GM19324 (cell line): ENCODE measurements around the gene PPRC1.

Experiments used
- ATAC-seq: cut with Tn5 transposase; IDR thresholded peaks from one replicate; pipeline ENCODE4 v1.9.1; 2021; ENCODE audit warnings: mild to moderate bottlenecking, moderate library complexity; ENCODE audit not compliant: unreplicated experiment, low FRiP score

The PPRC1 gene, protein sequence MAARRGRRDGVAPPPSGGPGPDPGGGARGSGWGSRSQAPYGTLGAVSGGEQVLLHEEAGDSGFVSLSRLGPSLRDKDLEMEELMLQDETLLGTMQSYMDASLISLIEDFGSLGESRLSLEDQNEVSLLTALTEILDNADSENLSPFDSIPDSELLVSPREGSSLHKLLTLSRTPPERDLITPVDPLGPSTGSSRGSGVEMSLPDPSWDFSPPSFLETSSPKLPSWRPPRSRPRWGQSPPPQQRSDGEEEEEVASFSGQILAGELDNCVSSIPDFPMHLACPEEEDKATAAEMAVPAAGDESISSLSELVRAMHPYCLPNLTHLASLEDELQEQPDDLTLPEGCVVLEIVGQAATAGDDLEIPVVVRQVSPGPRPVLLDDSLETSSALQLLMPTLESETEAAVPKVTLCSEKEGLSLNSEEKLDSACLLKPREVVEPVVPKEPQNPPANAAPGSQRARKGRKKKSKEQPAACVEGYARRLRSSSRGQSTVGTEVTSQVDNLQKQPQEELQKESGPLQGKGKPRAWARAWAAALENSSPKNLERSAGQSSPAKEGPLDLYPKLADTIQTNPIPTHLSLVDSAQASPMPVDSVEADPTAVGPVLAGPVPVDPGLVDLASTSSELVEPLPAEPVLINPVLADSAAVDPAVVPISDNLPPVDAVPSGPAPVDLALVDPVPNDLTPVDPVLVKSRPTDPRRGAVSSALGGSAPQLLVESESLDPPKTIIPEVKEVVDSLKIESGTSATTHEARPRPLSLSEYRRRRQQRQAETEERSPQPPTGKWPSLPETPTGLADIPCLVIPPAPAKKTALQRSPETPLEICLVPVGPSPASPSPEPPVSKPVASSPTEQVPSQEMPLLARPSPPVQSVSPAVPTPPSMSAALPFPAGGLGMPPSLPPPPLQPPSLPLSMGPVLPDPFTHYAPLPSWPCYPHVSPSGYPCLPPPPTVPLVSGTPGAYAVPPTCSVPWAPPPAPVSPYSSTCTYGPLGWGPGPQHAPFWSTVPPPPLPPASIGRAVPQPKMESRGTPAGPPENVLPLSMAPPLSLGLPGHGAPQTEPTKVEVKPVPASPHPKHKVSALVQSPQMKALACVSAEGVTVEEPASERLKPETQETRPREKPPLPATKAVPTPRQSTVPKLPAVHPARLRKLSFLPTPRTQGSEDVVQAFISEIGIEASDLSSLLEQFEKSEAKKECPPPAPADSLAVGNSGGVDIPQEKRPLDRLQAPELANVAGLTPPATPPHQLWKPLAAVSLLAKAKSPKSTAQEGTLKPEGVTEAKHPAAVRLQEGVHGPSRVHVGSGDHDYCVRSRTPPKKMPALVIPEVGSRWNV (N-terminal part only)

DNA sequence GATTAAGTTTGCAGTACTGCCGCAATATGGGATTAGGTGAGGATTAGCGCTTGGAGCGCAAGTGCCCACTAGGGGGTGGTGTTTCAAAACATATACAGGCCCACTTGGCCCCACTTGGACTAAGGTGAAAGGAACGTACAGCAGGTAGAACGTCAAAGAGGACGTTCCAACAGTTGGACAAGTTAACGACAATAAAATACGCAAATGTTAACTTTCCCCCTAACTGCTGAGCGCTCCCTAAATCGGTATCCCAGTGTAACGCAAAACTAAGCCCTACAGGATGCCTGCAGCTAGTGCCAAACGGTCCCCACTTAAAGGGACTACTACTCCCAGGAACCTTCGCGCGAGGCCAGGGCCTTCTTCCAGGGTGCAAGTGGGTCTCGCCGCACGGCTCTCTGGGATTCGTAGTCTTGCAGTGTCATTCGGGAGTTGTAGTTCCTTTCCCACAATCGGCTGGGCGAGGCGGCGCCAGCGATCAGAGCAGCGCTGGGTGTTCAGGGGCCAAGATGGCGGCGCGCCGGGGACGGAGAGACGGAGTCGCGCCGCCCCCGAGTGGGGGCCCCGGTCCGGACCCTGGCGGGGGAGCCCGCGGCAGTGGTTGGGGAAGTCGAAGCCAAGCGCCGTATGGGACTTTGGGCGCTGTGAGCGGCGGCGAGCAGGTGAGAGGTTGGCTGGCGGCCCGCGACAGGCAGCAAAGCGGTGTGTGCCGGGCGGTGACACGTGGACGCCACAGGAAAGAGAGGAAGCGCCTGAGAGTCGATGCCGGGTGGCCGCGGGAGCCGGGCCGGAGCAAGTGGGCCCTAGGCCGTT lies at the start of gene PPRC1:
PPRC1 (plus strand) TSS at position 478 of the 810 bp plus-strand sequence; CDS start at position 507, 29 bp downstream.
- peak; percentile 95 for ATAC-seq

DNA sequence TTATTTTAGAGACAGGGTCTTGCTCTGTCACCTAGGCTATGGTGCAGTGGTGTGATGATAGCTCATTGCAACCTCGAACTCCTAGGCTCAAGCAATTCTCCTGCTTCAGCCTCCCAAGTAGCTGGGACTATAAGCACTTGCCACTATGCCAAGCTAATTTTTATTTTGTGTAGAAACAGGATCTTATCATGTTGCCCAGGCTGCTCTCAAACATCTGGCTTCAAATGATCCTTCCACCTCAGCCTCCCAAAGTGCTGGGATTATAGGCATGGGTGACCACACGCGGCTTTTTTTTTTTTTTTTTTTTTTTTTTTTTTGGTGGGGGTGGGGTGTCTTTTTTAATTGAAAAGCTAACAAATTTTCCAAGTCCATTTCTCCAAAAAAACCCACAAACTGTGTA lies 49.3 kb upstream of the PPRC1 start:
- no peak for ATAC-seq

DNA sequence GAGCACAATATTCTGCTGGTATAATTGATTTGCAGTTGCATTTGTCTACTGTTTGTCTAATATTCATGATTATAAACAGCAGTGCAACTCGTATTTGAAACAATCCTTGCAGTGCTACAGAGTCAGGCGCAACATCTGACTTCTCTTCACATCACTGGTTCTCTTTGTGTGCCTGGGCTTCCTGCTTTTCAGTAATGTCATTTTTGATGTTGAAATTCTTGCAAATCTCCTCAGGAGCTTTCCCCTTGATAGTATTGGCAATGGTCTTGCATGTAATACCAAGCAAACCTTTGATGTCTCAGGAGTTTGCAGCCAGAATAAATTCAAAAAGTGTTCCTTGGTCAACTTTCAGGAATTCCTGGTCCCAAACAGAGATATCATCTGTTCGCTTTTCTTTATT lies 47.5 kb upstream of the PPRC1 start:
- ATAC-seq, result no peak

DNA sequence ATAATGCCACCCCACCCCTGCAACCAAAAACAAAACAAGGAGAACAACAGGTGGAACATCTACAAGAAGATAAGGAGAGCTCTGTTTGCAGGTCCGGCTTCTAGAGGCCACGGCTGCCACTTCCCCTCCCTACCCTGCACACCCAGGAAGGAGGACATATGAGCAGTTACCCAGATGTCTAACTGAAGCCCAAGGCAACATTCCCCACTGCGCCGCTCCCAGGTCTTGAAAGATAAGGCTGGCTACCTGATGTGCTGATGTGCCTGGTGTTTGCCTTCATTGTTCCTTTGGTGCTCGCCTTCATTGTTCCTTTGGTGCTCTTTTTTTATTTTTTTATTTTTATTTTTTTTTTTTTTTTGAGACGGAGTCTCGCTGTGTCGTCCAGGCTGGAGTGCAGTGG lies 46.6 kb upstream of the PPRC1 start:
- no peak for ATAC-seq

DNA sequence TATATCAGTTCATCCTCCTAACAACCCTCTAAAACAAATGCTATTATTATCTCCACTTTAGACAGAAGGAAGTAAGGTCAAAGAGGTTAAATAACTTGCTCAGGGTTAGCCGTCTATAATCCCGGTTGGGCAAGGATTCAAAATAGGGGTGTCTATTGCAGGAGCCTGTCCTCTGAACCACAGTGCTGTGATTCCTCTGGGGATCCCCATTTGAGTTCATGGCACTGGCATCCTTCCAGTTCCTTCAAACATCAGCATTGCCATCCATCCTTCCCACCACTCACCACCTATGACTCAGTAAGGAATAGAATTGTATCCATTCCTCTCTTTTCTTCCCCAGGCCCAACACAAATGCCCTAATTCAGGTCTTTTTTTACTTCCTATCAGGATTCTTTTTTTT lies 42.1 kb upstream of the PPRC1 start:
- no peak for ATAC-seq

DNA sequence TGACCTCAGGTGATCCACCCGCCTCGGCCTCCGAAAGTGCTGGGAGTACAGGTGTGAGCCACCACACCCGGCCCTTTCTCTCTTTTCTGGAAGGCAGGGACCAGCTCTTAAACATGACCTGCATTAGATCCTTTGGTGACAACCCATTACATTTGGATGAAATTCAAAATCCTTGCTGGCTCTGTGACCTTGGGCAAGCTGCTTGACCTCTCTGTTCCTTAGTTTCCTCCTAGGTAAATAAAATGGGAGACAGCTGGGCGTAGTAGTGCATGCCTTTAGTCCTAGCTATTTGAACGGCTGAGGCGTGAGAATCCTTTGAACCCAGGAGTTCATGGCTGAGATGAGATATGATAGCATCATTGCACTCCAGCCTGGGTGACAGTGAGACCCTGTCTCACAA lies 36.4 kb upstream of the PPRC1 start:
- ATAC-seq, result no peak

DNA sequence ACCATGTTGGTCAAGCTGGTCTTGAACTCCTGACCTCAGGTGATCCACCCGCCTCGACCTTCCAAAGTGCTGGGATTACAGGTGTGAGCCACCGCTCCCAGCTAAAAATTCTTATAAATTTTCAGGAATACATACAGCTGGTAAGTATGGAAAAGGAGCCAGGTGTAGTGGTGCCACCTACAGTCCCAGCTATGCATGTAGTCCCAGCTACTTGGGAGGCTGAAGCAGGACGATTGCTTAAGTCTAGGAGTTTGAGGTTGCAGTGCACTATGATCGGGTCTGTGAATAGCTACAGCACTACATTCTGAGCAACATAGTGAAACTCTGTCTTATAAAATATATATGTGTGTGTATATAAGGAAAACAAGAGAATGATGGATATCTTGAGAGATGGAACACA lies 31.7 kb upstream of the PPRC1 start:
- no peak for ATAC-seq

DNA sequence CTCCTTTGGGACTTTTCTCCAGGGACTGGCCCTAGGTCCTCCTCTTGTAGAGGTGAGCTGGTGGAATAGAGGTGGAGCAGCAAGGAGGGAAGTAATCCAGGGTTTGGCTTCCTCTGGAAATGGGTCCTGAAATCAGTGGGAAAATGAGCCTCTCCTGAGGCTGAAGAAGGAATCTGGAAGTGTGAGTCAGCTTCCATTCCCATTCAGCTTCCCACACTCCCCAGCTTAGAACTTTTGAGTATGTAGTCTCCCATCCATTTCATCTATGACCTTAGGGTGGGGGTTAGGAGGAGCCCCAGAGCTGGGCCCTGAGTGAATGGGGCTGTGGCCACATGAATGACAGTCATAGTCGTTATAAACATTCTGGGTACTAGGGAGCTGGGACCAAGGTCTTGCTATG lies 30.4 kb upstream of the PPRC1 start:
- no peak for ATAC-seq

DNA sequence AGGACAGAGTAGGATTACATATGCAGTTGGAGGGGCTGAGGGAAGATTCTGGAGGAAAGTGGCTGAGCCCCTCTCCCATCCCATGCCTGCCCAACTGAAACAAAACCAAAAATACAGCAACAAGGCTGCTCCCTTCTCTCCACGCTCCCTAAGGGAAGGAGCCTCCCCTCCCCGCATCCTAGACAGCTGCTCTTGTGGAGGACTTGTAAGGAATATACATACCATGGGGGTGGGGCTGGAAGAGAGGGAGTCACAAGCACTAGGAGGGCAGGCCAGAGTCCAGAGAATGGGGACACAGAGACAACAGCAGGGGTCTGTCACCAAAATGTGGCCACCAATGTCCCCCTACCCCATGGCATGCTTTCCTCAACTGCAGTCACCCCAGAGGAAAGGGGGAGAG lies 25.8 kb upstream of the PPRC1 start:
- ATAC-seq, result no peak

DNA sequence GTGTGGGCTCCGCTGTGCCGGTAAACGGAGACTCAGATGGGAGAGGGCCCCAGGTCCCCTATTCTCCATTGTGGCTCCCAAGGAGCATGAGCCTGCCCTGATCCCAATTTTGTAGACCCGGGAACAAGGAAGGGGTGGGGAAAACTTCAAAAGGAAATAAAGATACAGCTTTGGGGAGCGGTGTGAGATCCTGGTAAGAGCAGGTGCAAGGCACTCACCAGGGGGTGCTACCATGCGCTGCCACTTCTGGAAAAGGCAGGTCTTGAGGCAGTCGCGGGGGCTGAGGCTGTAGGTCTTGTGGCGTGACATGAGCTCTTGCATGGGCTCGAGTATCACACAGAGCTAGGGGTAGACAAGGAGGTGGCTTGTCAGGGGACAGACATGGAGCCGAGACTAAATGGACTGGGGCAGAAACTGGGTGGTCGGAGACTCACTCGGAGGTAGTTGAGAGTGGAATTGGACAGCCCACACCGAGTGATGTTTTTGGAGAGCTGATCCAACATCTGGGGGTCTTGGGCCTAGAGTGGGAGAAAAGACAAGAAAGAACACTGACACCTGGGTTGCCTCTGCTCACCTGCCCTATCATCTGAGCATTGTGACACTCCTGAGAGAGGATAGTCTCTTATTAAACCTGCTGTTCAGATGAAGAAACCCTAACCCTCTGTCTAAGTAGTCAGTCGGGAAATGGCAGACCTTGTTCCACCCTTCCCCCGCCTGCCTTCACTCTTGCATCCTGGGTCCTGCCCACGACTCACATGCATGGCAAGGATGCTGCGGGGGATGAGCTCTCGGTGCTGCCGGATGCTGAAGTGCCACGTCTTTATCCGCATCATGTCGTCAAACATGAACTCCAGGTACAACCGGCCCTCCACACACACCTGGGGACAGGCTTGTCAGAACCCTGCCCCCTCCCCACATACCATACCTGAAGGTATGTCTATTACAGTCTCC lies 23.4 kb upstream of the PPRC1 start:
- no peak for ATAC-seq

DNA sequence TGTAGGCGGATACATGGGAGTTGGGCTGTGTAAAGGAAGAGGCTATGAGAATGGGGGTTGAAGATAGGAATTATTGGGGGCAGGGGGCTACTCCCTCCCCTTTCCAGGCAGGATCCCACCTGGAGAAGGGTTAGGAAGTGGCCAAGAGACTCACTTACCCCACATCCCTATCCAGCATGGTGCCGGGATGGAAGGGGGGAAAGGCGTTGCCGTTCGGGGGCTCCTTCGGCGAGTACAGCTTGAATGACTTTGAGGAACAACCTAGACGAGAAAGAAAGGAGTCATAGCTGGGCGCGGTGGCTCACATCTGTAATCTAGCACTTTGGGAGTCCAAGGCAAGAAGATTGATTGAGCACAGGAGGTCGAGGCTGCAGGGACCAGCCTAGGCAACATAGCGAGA lies 21.6 kb upstream of the PPRC1 start:
- no peak for ATAC-seq

DNA sequence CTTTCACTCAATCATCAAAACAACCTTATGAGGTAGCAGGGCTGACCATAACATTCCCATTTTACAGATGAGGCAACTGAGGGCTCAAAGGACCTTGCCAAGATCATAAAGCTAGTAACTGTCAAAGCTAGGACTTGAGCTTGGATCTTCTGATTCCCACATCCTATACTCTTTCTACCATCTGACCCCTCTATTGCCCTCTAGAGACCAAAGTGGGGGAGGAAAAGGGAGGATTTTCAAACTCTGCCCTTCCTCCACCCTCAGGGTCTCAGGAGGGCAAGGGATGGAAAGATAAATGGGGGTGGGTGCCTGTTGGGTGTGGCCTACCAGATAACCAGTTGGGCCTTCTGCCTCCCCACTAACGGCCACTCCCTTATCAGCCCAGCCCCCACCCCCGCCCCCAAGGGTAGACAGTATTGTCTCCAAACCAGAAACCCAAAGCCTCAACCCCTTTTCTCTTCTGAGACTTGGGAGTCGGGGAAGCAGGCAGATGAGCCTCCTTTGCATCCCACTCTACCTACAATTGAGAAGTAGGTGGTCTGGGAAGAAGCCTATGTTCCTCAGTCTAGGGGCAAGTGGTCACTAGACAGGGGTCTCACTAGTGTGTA lies 20.5 kb upstream of the PPRC1 start:
- no peak for ATAC-seq

DNA sequence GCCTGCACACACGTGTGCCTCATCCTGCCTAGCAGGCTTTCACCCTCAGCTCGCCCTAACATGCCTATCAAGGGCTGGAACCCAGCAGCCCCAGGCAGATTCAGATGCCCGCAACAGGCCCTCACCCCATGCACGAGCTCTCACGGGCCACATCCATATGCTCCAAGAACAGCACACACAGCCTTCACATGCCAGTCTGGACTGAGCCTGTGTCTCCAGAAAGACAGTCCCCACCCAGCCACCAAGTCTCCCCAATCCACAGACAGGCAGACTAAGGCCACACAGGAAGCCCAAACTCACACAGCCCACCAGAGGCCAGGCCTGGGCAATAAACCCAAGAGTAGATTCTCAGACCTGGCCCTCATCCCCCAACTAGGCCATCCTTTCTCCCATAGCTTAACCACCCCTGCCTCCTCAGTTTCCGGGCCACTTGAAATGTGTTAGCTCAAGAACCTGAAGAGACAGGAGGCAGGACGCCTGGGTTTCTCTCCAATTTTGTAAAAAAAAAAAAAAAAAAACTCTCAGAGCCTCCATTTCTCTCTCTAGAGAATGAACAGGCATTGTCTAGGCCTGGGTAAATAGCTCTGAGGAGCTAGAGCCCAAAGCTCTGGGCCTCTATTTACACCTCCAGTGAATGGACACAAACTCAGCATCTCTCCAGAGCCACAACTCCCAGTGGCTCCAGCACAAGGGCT lies 19.4 kb upstream of the PPRC1 start:
- no peak for ATAC-seq

DNA sequence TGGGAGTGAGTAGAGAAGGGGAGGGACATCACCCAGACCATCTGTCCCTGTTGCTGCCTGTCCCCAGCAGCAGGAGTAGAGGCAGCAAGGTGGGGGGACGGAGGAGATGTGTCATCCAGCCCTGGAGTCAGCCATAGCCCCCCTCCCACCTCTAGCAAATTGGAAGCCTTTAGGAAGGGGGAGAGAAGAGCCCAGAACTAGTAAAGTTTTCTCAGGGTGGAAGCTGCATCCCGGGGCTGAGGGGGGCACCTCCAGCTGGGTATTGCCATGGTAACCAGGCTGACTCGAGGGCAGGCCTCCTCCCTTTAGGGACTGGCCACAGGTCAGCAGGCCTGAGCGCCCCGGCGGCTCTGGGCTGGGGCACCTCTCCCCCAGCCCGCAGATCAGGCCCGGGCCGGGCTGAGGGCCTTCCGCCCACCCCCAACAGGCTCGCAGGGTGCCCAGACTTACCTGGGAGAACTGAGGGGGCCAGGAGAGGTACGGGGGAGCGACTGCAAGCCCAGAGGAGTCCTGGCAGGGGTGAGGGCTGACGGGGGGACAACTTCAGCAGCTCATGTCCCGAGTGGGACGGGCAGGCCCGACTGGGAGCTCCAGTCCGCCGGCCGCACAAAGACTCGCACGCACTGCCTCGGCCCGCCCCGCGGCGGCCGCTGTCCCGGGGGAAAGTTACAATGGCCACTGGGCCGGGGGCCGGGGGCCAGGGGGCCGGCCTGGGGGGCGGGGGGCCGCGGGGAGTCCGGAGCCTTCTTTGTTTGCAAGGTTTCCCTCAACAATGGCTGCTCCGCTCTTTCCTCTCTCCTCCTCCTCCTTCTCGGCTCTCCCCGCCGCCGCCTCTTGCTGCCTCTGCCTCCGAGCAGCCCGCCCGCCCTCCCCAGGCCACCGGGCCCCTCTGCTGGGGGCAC lies 18.6 kb upstream of the PPRC1 start:
- peak; percentile 10 for ATAC-seq

DNA sequence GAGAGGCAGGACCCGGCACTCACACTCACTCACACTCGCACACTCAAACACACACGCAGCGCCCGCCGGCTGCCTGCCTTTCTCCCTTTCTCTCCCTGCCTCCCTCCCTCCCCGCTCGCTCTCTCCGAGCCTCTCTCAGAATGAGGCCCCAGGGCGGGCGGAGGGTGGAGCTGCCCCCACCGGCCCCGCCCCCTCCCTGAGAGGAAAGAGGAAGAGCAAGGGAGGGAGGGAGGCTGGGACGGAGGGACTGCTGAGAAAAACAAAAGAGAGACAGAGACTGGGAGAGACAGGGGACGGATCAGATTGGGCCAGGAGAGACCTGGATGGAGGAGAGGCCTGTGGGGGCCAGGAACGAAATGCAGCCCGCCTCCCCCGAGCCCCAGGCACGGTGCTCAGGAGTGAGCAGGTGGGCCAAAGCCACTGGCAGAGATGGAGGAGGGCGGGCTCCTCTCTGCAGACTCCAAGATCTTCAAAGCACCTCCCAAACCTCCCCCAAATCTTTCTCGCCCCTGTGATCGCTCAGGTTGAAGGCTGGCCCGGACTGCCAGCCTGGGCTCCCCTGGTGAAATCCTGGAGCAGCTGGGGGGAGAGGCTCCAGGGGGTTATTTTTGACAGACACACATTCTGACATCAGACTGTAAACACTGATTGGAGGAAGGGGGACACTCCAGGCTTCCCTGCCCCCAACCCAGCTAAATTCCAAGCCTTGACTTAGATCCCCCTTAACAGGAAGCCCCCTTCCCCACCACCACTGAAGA lies 17.8 kb upstream of the PPRC1 start:
- peak; percentile 72 for ATAC-seq

DNA sequence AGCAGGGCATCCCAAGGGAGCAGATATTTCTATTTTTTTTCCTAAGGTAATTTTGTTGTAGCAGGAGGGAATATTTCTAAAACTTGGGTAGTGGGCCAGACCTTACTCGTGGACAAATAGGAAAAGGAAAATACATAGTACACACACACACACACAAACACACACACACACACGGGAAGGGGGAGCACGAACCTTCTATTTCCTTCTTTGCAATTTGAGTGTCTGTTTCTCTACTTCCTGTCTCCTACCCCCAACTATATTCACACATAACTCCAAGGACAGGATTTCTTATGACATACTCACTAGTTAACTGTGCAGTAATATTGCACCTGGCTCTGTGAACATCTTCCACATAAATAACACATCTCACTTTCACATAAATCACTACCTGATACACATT lies 17.1 kb upstream of the PPRC1 start:
- no peak for ATAC-seq
